Brain microvascular endothelial cell (primary cell): ENCODE measurements around the gene BRD3.

Experiments used
- DNase-seq: peaks from one replicate; pipeline ENCODE4 v3.0.0-alpha.2; 2020
- H3K27ac ChIP-seq: fragments of 250-450 bp; sonication (Bioruptor Pico); 2 replicates; pipeline ENCODE4 v1.5.1; 2020; ENCODE audit warnings: mild to moderate bottlenecking, moderate library complexity
- H3K27me3 ChIP-seq: fragments of 250-450 bp; sonication (Bioruptor Pico); replicated peaks from 2 replicates; pipeline ENCODE4 v1.5.1; 2020; ENCODE audit warnings: mild to moderate bottlenecking
- H3K36me3 ChIP-seq: fragments of 250-450 bp; sonication (Bioruptor Pico); replicated peaks from 2 replicates; pipeline ENCODE4 v1.5.1; 2020; ENCODE audit warnings: mild to moderate bottlenecking
- H3K4me3 ChIP-seq: 2 replicates; pipeline ENCODE4 v1.5.1; 2011; ENCODE audit warnings: low read depth, mild to moderate bottlenecking, control low read depth, low read length, moderate library complexity
- CTCF ChIP-seq: IDR thresholded peaks from 2 replicates; pipeline ENCODE4 v1.5.1; 2011; ENCODE audit warnings: low read depth, mild to moderate bottlenecking, moderate library complexity, low read length, control low read depth, inconsistent platforms; ENCODE audit errors: missing control alignments
- in situ Hi-C: cut with HindIII; loops from 2 replicates; pipeline ENCODE4 v1.10.0; 2017; ENCODE audit warnings: low sequenced_read_pairs, low pct_ligation_motif_present

Gene BRD3

GRCh38 chr9:134026981-134027380 is 40.8 kb downstream of the BRD3 start:
- Histone ChIP-seq H3K27me3 (no peaks in the 10 kb centered on the region), H3K4me3 (no peak overlapping the region), H3K36me3 (peaks cover 17% of the 10 kb centered on the region), H3K27ac (no peak overlapping the region)
- no peak for DNase-seq
- TF ChIP-seq CTCF: no peak
- in situ Hi-C loops: no loop called here

GRCh38 chr9:134026581-134026980 is 41.2 kb downstream of the BRD3 start:
- no peaks in the 10 kb centered on the region for H3K27me3 ChIP-seq
- peaks cover 13% of the 10 kb centered on the region for H3K36me3 ChIP-seq
- DNase-seq: no peak
- H3K4me3 ChIP-seq: no peak overlapping the region
- in situ Hi-C loops: no loop called here
- H3K27ac ChIP-seq: no peak overlapping the region
- no peak for TF ChIP-seq CTCF

- in situ Hi-C loops: no loop called here
- Histone ChIP-seq H3K4me3 (peak overlapping the region; percentile 80), H3K36me3 (peaks cover 8% of the 10 kb centered on the region), H3K27ac (no peak overlapping the region), H3K27me3 (no peaks in the 10 kb centered on the region)
- peak; percentile 52 for TF ChIP-seq CTCF
- DNase-seq: peak; percentile 14
Measured at GRCh38 chr9:134025606-134026541, 42.0 kb downstream of the BRD3 start.

GRCh38 chr9:134024828-134025605 is 42.8 kb downstream of the BRD3 start, which contains the start of gene BRD3OS:
Gene BRD3OS, plus strand, starts transcription at chr9:134025481. Its CDS starts 1,267 bp downstream, at chr9:134026748.
- DNase-seq: peak; percentile 98
- H3K36me3 ChIP-seq: peaks cover 4% of the 10 kb centered on the region
- in situ Hi-C loops: no loop called here
- no peak for TF ChIP-seq CTCF
- peak within 1 kb of the TSS; percentile 80 for H3K4me3 ChIP-seq
- no peak within 1 kb of the TSS for H3K27ac ChIP-seq
- H3K27me3 ChIP-seq: no peaks in the 10 kb centered on the region

GRCh38 chr9:134024214-134024792 is 43.5 kb downstream of the BRD3 start:
- in situ Hi-C loops: no loop called here
- no peak for DNase-seq
- peak overlapping the region; percentile 46 for H3K4me3 ChIP-seq

More at GRCh38 chr9:134024214-134024792, 43.5 kb downstream of the BRD3 start:
- peaks cover 4% of the 10 kb centered on the region for H3K36me3 ChIP-seq
- TF ChIP-seq CTCF: no peak
- H3K27ac ChIP-seq: no peak overlapping the region
- no peaks in the 10 kb centered on the region for H3K27me3 ChIP-seq
